Adrenal gland (tissue), 5 donors: Measurements from ENCODE around the gene ABCC4.

Experiments used
- POLR2A ChIP-seq, 2 donors: fragments of 450-650 bp; IDR thresholded peaks; one replicate each; pipeline ENCODE4 v1.6.1; 2017; ENCODE audit warnings: antibody characterized with exemption in 2 of 2, mild to moderate bottlenecking in 2 of 2, moderate library complexity in 1 of 2
- TF ChIP-seq, protein P1 (sequence below), 6 experiments: fragments of 450-650 bp in 4 of 6; fragments of 200-600 bp in 2 of 6; sonication (generic) in 1 of 6; IDR thresholded peaks; 1 replicate in 5 of 6; 2 replicates in 1 of 6; pipeline versions ENCODE4 v1.5.1 to v1.8.0; 2016 to 2021; ENCODE audit warnings: antibody characterized with exemption in 6 of 6, mild to moderate bottlenecking in 2 of 6, moderate library complexity in 1 of 6
- donor health status: DM: no; HTN: no; CAD: no.

DNA sequence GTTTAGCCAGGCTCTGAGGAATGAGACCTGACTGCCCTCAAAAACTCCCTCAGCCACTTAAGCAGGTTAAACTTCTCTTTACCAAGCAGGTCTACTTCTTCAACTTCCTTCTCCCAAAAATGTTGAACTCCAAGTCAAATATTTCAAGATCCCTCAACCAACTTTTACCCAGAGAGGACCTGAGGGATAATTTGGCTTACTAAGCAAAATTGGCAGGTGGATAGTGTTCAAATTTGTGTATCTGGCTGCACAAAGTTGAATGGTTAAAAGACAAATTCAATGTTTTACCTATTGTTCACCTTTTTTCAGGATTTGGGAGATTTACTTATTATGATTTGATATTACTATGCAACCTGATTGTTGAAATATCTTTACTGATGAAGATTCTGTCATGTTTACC, 296.0 kb downstream of the ABCC4 start:
- TF ChIP-seq, protein P1, sequence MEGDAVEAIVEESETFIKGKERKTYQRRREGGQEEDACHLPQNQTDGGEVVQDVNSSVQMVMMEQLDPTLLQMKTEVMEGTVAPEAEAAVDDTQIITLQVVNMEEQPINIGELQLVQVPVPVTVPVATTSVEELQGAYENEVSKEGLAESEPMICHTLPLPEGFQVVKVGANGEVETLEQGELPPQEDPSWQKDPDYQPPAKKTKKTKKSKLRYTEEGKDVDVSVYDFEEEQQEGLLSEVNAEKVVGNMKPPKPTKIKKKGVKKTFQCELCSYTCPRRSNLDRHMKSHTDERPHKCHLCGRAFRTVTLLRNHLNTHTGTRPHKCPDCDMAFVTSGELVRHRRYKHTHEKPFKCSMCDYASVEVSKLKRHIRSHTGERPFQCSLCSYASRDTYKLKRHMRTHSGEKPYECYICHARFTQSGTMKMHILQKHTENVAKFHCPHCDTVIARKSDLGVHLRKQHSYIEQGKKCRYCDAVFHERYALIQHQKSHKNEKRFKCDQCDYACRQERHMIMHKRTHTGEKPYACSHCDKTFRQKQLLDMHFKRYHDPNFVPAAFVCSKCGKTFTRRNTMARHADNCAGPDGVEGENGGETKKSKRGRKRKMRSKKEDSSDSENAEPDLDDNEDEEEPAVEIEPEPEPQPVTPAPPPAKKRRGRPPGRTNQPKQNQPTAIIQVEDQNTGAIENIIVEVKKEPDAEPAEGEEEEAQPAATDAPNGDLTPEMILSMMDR (IDR thresholded peaks at IDR 0.05): no peak
- TF ChIP-seq POLR2A (IDR thresholded peaks at IDR 0.05): no peak
